Stimulated activated CD8-positive, alpha-beta memory T cell treated with anti-CD3 and anti-CD28 coated beads, Interleukin-7, amount 100 ng/mL, for 24 hours (primary cell): ENCODE measurements around the gene PALLD.

Experiments
- DNase-seq: peaks from one replicate; pipeline ENCODE4 v3.0.0-alpha.2; 2020; ENCODE audit warnings: low read depth

Gene PALLD

DNA sequence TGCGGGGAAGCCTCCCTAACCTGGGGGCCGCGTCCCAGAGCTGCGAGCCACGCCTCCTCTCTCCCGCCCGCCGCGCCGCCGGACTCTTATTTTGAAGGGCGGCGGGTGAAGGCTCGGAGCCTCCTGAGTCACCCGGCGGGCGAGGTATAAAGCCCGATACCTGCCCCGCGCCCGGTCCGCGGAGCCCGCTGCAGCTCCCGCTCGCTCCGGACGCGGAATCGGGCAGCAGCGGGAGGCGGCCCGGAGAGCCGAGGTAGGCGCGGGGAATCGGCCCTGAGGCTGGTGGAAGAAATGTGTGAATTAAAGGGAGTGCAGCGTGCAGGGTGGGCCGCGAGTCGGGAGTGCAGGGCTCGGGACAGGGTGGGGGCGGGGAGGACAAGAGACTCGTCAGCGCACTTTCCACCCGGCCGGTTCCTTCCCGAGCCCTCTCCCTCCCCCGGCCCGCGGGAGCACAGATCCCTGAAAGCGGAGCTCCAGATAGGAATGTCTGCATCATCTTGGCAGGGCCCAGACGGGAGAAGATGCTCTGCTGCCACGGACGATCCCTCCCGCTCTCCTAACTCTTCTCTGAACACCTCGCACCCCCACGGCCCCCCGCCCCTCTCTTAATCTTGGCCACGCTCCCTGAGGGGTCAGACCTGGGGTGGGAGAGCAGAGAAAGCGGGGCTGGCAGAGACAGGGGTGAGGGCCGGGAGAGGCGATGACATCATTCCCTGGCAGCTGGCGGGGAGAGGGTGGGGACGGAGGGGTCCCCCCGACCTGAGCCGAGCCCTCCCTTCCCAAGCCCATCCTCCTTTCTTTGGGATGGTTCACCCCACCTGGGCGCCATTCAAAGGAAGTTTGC, 335.3 kb downstream of the PALLD start:
- DNase-seq, result peak; percentile 24

GRCh38 chr4:168832763-168833575, 336.1 kb downstream of the PALLD start:
- no peak for DNase-seq

DNA sequence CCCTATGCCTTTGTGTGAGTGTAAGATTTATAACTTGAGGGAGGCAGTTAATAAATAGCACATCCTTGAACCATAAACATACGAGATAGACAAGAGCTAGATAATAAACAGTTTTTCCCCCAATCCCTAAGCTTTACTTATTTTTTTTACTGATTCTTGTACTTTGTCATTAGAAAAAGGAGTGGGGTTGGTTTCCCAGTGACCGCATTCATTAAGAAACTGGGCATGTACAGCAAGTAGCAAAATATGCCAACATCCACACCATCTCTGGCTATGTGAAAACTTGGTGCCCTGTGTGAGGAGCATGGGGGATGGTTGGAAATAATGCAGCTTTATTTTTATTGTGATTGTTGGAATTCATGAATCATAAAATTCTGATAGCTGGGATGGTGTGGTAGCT, 337.0 kb downstream of the PALLD start:
- no peak for DNase-seq

- DNase-seq, result no peak
Measured at GRCh38 chr4:168835880-168836454, 339.1 kb downstream of the PALLD start.

DNA sequence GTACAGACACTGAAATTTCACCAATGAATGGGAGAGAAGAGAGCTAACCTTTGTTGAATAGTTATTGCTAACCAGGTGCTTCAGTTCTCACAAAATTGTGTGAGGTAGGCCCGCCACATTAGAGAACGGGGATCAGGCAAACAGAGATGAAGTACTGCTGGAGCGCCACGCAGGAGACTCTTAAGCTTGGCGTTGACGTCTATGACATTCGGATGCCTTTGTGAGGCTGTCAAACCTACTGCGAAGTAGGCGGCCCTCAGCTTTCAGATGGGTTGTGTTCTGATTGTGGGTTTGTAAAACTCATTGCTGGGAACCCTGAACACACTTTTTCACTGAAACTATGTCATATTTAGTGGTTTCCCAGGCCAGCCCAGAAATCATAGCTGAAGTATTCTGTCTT, 339.6 kb downstream of the PALLD start:
- no peak for DNase-seq

- DNase-seq, result no peak
Measured at GRCh38 chr4:168837922-168838321, 341.1 kb downstream of the PALLD start.

DNA sequence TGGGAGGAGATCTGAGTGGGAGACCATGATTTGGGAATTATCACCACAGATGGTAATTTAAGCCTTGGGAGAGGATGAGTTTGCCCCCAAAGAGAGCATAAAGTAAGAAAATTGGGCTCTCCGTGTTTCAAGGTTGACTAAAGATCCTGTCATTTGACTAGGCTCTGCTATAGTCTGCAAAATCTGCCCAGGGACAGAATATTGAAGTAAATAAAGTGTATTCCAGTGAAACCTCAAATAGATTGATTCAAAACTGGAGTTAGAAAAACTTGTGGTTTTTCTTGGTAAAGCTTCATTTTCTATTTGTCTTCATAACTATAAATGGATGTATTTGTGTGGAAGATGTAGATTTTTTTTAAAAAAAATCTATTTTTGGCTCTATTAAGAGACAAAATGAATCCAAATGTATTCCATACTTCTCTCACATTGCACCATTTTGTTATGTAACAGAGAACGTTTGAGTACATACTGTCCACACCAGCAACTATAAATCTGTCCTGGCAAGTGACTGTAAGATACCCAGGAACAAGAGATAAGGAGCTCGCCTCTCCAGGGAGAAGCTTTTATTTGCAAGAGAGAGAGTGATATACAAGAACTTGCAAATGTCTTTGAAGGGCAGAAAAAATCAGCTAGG, 343.0 kb downstream of the PALLD start:
- DNase-seq, result no peak

DNA sequence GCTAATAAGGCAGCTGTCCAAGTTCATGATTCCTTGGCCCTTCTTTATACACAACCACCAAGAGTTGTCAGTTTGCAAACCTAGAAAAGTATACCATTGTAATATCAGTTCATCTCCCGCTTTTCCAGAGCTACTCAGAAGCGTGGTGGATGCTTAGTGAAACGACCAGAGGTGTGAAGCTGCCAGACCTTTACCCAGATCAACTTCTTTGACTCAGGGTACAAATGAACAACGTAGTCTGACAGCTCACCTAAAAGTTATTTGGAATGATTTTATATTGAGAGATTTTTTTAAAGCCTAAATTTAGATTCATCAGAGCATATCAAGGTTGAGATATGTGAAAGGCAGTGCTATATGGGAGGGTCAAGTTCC, 343.5 kb downstream of the PALLD start:
- no peak for DNase-seq

DNA sequence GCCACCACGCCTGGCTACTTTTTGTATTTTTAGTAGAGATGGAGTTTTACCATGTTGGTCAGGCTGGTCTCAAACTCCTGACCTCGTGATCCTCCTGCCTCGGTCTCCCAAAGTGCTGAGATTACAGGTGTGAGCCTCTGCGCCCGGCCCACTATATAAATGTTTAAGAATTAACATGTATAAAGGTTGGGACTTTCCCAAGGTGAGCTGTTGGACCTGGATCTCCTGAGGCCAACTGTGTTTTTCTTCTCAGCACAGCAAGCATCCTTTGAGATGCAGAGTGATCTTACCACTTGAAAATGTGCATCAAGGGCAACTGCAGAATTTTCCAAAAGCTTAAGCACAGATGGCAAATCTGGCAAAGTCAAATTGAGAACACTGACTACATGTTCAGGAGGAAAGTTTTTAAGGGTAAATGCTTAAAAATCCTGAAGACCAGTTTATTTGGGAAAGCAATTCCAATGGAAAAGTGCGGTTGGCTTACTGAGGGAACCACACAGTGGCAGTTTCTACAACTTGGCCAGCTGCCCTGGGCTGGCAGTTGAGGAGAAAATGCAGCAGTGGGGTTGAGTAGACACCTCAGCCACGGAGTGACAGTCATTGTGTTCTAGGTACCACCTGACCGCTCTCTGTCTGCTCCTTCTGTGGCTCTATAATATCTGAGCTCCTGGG, 344.3 kb downstream of the PALLD start:
- DNase-seq, result no peak

- DNase-seq, result no peak
Measured at GRCh38 chr4:168841672-168842019, 344.8 kb downstream of the PALLD start.

DNA sequence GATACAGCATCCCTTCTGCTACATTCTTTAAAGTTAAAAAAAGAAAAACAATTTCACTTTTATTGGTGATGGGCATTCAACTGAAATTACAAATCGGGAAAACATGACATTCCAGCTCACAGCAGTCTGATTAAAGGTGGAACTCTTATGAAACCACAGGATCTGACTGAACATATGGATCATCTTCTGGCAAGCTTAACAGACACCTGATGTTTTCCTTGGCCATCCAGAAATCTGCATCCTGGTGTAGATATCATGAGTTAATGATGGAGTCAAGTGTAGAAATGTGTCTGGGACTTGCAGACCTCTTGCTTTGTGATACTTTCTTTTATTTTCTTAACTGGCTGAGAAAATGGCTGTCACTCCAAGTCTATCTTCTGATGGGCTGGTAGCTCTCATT, 345.3 kb downstream of the PALLD start:
- no peak for DNase-seq

DNA sequence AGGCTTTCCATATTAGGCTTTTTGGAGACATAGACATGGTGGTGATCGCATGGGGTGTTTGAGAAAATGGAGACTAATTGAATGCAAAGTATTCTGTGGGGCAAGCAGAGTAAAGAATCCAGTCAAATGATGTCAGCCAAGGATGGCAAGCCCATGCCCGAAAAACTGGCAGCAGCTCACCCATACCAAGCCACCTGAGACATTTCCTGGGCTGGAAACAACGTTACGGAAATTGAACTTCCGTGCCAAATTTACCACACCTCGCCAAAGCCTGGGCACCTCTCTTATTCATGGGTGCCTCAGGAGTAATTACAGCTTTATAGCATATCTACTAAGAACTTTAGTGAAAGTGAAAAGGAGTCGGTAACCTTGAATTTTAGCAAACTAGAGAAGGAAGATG, 346.8 kb downstream of the PALLD start:
- no peak for DNase-seq

DNA sequence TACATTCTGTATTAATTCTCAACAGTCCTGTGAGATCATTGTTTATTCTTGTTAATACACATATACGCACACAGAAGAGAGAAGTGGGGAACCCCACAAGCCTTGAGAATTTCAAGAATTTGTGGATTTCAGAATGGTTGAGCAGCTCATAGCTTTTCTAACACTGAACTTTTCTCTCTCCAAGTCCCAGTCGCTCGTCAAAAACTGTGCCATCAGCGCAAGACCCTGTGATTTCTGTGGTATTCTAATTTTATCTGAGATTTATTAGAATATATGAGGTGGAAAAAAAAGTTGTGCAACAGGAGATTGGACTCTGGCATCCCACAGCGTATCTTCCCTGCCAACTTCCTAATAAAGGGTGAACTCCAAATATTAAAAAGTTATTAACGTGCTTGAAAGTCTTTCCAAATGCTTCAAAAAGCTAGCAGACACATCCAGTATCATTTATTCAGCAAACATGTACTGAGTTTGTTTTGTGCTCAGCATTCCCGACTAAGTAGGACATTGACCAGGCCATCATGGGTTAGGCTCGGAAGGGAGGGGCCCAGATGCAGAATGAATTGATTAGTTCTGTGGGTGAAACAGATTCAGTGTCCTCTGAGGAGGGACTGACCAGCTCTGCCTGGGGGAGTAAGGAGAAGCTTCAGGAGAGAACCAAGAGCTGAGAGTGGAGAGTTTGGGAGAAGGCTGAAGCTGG, 347.6 kb downstream of the PALLD start:
- no peak for DNase-seq

DNA sequence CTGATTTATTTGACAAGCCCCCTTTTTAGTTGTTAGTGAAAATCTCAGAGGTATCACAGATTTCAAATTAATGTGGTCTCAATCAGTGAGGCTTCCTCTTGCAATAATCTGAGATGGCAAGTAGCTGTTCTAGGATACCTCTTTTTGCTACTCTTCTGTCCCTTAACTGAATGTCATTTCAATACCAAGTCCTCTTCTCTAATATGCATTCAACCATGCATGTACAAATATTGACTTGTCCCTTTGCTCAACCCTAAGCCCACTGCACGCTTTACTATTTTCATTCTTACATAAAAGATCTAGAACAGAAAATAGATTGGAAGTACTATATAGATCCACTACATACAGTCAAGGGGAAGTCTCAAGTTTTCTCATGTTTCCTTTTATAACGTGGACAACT, 349.0 kb downstream of the PALLD start:
- DNase-seq, result no peak

- no peak for DNase-seq
Measured at GRCh38 chr4:168846414-168846813, 349.6 kb downstream of the PALLD start.

- DNase-seq, result no peak
Measured at GRCh38 chr4:168847771-168848502, 351.1 kb downstream of the PALLD start.

DNA sequence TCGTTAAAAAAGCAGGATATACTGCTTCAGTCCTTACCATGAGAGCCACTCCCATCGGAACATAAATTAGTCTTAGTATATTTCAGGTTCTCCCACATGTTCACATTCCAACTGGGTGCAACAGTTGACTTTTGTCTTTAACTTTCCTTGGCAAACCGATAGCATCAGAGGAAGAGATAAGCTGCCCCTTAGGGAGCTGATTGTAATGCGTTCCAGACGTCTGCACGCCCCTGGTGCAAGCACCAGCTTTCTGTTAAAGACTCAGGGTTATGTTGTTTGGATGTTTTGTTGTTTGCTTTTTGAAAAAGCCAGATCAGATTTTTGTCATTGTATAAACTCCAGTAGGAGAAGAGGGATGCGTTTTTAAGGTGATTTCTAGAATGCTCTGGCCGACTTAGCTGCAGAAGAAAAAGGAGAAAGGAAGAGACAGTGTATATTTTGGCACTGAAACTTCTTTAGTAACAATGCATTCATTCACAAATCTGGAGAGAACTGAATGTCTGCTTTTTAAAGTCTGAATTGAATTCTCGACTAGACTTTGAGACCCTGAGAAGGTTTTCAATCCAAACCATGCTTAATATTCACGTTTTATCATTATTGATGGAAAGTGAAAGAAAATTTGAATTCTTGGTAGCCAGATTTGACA, 352.3 kb downstream of the PALLD start:
- no peak for DNase-seq

GRCh38 chr4:168849997-168850396, 353.1 kb downstream of the PALLD start:
- no peak for DNase-seq

GRCh38 chr4:168852387-168852786, 355.5 kb downstream of the PALLD start:
- DNase-seq, result no peak
